MM.1S (cell line): ENCODE measurements around the gene CEACAM20.
A peak's percentile ranks its signal among the peaks of the same experiment; 100 is the strongest.

Experiments
- EZH2 ChIP-seq: fragments of 300-600 bp; sonication (generic); optimal IDR thresholded peaks from 2 replicates; pipeline ENCODE3; 2017; ENCODE audit warnings: low read depth, mild to moderate bottlenecking, antibody characterized with exemption, low read length, mixed read lengths
- EZH2phosphoT487 ChIP-seq: fragments of 300-600 bp; sonication (generic); IDR thresholded peaks from 2 replicates; pipeline ENCODE4 v1.6.1; 2018; ENCODE audit warnings: antibody characterized with exemption, low read length
- TF ChIP-seq, protein P1 (sequence below): fragments of 300-600 bp; sonication (generic); IDR thresholded peaks from 2 replicates; pipeline ENCODE4 v1.5.1; 2016; ENCODE audit warnings: antibody characterized with exemption, low read length, mixed read lengths

DNA sequence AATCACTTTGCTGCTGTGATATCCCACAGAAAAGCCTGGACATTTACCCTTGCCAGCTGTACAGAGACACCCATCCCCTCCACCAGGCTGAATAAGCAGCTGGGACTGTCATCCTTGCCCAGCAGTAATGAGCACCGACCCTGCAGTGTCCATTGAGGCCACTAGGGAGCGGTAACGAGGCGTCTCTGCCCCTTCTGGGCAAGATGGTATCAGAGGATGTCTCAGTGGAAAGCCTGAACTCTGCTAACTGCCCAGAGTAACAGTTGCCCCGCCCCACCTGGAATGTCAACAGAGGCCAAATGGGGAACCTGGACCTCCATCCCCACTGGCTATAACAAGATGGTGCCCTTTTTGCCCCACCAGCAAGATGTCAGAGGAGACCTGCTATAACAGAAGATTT lies 22.8 kb upstream of the CEACAM20 start:
- TF ChIP-seq, protein P1, sequence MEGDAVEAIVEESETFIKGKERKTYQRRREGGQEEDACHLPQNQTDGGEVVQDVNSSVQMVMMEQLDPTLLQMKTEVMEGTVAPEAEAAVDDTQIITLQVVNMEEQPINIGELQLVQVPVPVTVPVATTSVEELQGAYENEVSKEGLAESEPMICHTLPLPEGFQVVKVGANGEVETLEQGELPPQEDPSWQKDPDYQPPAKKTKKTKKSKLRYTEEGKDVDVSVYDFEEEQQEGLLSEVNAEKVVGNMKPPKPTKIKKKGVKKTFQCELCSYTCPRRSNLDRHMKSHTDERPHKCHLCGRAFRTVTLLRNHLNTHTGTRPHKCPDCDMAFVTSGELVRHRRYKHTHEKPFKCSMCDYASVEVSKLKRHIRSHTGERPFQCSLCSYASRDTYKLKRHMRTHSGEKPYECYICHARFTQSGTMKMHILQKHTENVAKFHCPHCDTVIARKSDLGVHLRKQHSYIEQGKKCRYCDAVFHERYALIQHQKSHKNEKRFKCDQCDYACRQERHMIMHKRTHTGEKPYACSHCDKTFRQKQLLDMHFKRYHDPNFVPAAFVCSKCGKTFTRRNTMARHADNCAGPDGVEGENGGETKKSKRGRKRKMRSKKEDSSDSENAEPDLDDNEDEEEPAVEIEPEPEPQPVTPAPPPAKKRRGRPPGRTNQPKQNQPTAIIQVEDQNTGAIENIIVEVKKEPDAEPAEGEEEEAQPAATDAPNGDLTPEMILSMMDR, result peak; percentile 48
- TF ChIP-seq EZH2, result no peak
- TF ChIP-seq EZH2phosphoT487, result no peak
